HepG2 (cell line): Measurements from ENCODE around the gene LRRC8C. TPM values are rescaled to one million over a fixed set of nuclear protein-coding genes. Genes with fewer than 3 reads are reported as not detected.

Experiments used
- ATAC-seq: fragments of 200-7000 bp; cut with Tn5 transposase; 3 replicates; pipeline ENCODE4 v1.9.1; 2020; ENCODE audit warnings: mild to moderate bottlenecking, moderate library complexity
- BruUV-seq: library from RNA; stranded (reverse); fragments of 400-500 nt; replicated peaks from 2 replicates; lab custom pipeline; 2021; lab: Mats Ljungman, UMichigan
- CTCF ChIA-PET: fragments of 300-600 bp; formaldehyde crosslinking; extraction: SDS; loops from one replicate; lab custom pipeline; 2021; ENCODE audit warnings: low total read pairs, inconsistent platforms, low intra/inter-chr PET ratio; lab: Yijun Ruan, JAX
- POLR2A ChIA-PET: fragments of 350-600 bp; sonication (Branson Sonifier 250); formaldehyde crosslinking; loops from one replicate; lab custom pipeline; 2020; ENCODE audit warnings: antibody characterized with exemption, inconsistent platforms; lab: Yijun Ruan, JAX
- DNase-seq: peaks from one replicate; pipeline ENCODE4 v3.0.0-alpha.2; 2015; ENCODE audit warnings: low spot score
- FAIRE-seq: peaks from 3 replicates; lab custom pipeline; 2011; peaks lifted over from hg19 to GRCh38; lab: Jason Lieb, UNC
- H2AFZ ChIP-seq: one replicate; pipeline ENCODE4 v1.6.1; 2011; ENCODE audit warnings: low read length, inconsistent platforms
- H3K27ac ChIP-seq: fragments of 300-600 bp; 3 replicates; pipeline ENCODE4 v1.8.0; 2011; ENCODE audit warnings: mixed run types, mild to moderate bottlenecking, mixed read lengths, low read length, inconsistent platforms; ENCODE audit not compliant: insufficient read depth; ENCODE audit errors: extremely low read length
- H3K27me3 ChIP-seq, 2 experiments: fragments of 200-600 bp in 1 of 2; 2 replicates in 1 of 2; 3 replicates in 1 of 2; pipeline versions ENCODE4 v1.6.0 to v1.8.0; 2011; ENCODE audit warnings: low read length in 2 of 2, mild to moderate bottlenecking in 2 of 2, moderate library complexity in 2 of 2, inconsistent platforms in 1 of 2; ENCODE audit not compliant: insufficient read depth in 2 of 2, control insufficient read depth in 1 of 2
- H3K36me3 ChIP-seq, 2 experiments: fragments of 200-600 bp in 1 of 2; replicated peaks in 1 of 2; 2 replicates in 1 of 2; 3 replicates in 1 of 2; pipeline versions ENCODE4 v1.5.1 to v1.8.0; 2011; ENCODE audit warnings: low read length in 2 of 2, inconsistent platforms in 1 of 2; ENCODE audit not compliant: insufficient read depth in 2 of 2, control insufficient read depth in 1 of 2
- H3K4me1 ChIP-seq: 2 replicates; pipeline ENCODE4 v1.5.1; 2012; ENCODE audit warnings: low read length, inconsistent platforms; ENCODE audit not compliant: insufficient read depth
- H3K4me2 ChIP-seq: 2 replicates; pipeline ENCODE4 v1.6.0; 2011; ENCODE audit warnings: low read depth, low read length, inconsistent platforms
- H3K4me3 ChIP-seq, 3 experiments: fragments of 200-600 bp in 1 of 3; sonication (generic), shearing (Covaris generic) in 1 of 3; replicated peaks in 1 of 3; 2 replicates each; pipeline ENCODE4 v1.5.1; 2011 to 2016; ENCODE audit warnings: low read length in 3 of 3, inconsistent platforms in 2 of 3, low read depth in 2 of 3, mild to moderate bottlenecking in 2 of 3, control low read depth in 1 of 3, mixed read lengths in 1 of 3; ENCODE audit not compliant: insufficient read depth in 1 of 3
- H3K79me2 ChIP-seq: one replicate; pipeline ENCODE4 v1.6.1; 2011; ENCODE audit warnings: low read length, inconsistent platforms; ENCODE audit not compliant: insufficient read depth
- H3K9ac ChIP-seq: 2 replicates; pipeline ENCODE4 v1.6.0; 2011; ENCODE audit warnings: mild to moderate bottlenecking, low read depth, low read length, inconsistent platforms; ENCODE audit not compliant: insufficient read depth
- H3K9me3 ChIP-seq: 2 replicates; pipeline ENCODE4 v1.5.1; 2012; ENCODE audit warnings: mild to moderate bottlenecking, low read length
- H4K20me1 ChIP-seq: 2 replicates; pipeline ENCODE4 v1.6.0; 2011; ENCODE audit warnings: inconsistent platforms, mild to moderate bottlenecking, low read length, moderate library complexity; ENCODE audit not compliant: insufficient read depth
- CBX2 ChIP-seq, 2 experiments: fragments of 200-600 bp in 1 of 2; sonication (generic); formaldehyde crosslinking in 1 of 2; IDR thresholded peaks; 2 replicates each; pipeline versions ENCODE4 v1.7.0 to v1.8.1; 2018 to 2022; ENCODE audit warnings: low read depth in 2 of 2, low read length in 1 of 2, mild to moderate bottlenecking in 1 of 2, missing genetic modification reagents in 1 of 2
- GPN1 ChIP-seq: sonication (generic); formaldehyde crosslinking; IDR thresholded peaks from 2 replicates; pipeline ENCODE4 v1.5.1; 2020; ENCODE audit warnings: missing genetic modification reagents, borderline replicate concordance
- GTF3A ChIP-seq: sonication (generic); formaldehyde crosslinking; conservative IDR thresholded peaks from 2 replicates; pipeline ENCODE4 v1.4.0; 2020; ENCODE audit warnings: mild to moderate bottlenecking, missing genetic modification reagents
- HDAC2 ChIP-seq: sonication (generic); formaldehyde crosslinking; IDR thresholded peaks from 2 replicates; pipeline ENCODE4 v1.4.0; 2020; ENCODE audit warnings: missing genetic modification reagents
- KDM3A ChIP-seq: IDR thresholded peaks from 2 replicates; pipeline ENCODE4 v1.6.1; 2018; ENCODE audit warnings: low read depth, missing compliant biosample characterization
- MLLT10 ChIP-seq: sonication (generic); formaldehyde crosslinking; IDR thresholded peaks from 2 replicates; pipeline ENCODE4 v1.4.0; 2020; ENCODE audit warnings: missing genetic modification reagents
- MTERF4 ChIP-seq: sonication (generic); formaldehyde crosslinking; IDR thresholded peaks from 2 replicates; pipeline ENCODE4 v1.8.0; 2023; ENCODE audit warnings: mild to moderate bottlenecking, missing genetic modification reagents
- PLSCR1 ChIP-seq: sonication (generic); formaldehyde crosslinking; IDR thresholded peaks from 2 replicates; pipeline ENCODE4 v1.5.0; 2020; ENCODE audit warnings: missing genetic modification reagents, mild to moderate bottlenecking, borderline replicate concordance
- POGK ChIP-seq: sonication (generic); formaldehyde crosslinking; conservative IDR thresholded peaks from 2 replicates; pipeline ENCODE4 v1.8.0; 2022; ENCODE audit warnings: mild to moderate bottlenecking, moderate library complexity, missing genetic modification reagents
- ZNF44 ChIP-seq: sonication (generic); formaldehyde crosslinking; IDR thresholded peaks from 2 replicates; pipeline ENCODE4 v1.5.1; 2020; ENCODE audit warnings: mild to moderate bottlenecking, missing genetic modification reagents
- WGBS: methylation state at CpG from one replicate; pipeline ENCODE4 v1.1.6; 2017; ENCODE audit warnings: low lambda C conversion rate; 5-methylcytosine and 5-hydroxymethylcytosine counted together
- in situ Hi-C: cut with HindIII; loops from 2 replicates; pipeline ENCODE4 v1.10.0; 2017; ENCODE audit warnings: low pct_unique_long_range_greater_than_20kb; ENCODE audit not compliant: extremely low pct_ligation_motif_present
- intact Hi-C: fragments of 100-400 bp; cut with micrococcal nuclease; formaldehyde crosslinking; loops from one replicate; pipeline ENCODE4 v1.10.0; 2022; ENCODE audit not compliant: unreplicated experiment
- polyA plus RNA-seq, 8 experiments: library from polyadenylated mRNA; depleted of rRNA in 3 of 8; stranded (reverse) in 7 of 8; unstranded in 1 of 8; fragments of >200 nt; fragmentation: Illumina TruSeq in 4 of 8; extraction: Trizol in 4 of 8; gene quantifications; 2 replicates each; pipeline versions ENCODE4 v1.2.1 to v1.2.3, GENCODE V29; 2011 to 2016; ENCODE audit warnings: low read depth in 4 of 8, missing spikeins in 1 of 8, mixed read lengths in 1 of 8; ENCODE audit not compliant: insufficient read depth in 1 of 8
- total RNA-seq, 5 experiments: library from RNA; depleted of rRNA; stranded (reverse); fragments of >200 nt; fragmentation: Illumina TruSeq; extraction: Trizol; gene quantifications; 2 replicates each; pipeline ENCODE4 v1.2.3, GENCODE V29; 2016; ENCODE audit warnings: low read depth in 1 of 5

Gene LRRC8C
- total and polyA plus RNA-seq, 2 of the 13 experiments (the other 11 are each of a cell fraction or from before 2014, with no cell fraction given): 0.22 to 0.32 TPM

GRCh38 chr1:89584781-89585180 lies 48.1 kb upstream of the LRRC8C start:
- FAIRE-seq (no peak), DNase-seq (no peak), ATAC-seq (no peak)
- H4K20me1 ChIP-seq: no peaks in the 10 kb centered on the region
- ChIA-PET CTCF (no interaction called here), POLR2A (no interaction called here)
- H3K27me3 ChIP-seq: no peaks in the 10 kb centered on the region
- no peak overlapping the region for H3K27ac ChIP-seq
- H3K36me3 ChIP-seq: peaks cover 1 to 24% of the 10 kb centered on the region in 2 experiments; a peak in 3 of 5 replicates
- H3K9ac ChIP-seq: no peak overlapping the region
- in situ Hi-C loops (loop anchor here (5.0 kb wide), 1 partner anchor 52 kb away; no protein-coding TSS in a partner anchor), intact Hi-C loops (loop anchor here (10.0 kb wide), 1 partner anchor 410 kb away; the partner anchor contains the start of gene ZNF326)
- no peak overlapping the region for H2AFZ ChIP-seq
- H3K4me1 ChIP-seq: peaks cover 25% of the 10 kb centered on the region
- TF ChIP-seq POGK (CRISPR knock-in tag) (no peak), GTF3A (CRISPR knock-in tag) (no peak), HDAC2 (CRISPR knock-in tag) (no peak), KDM3A (CRISPR knock-in tag) (no peak), MLLT10 (CRISPR knock-in tag) (no peak), GPN1 (CRISPR knock-in tag) (no peak), PLSCR1 (CRISPR knock-in tag) (no peak), MTERF4 (CRISPR knock-in tag) (no peak), CBX2 (IDR thresholded peaks at IDR 0.05; ENCODE audit: low read depth, low read length) (no peak), CBX2 (CRISPR knock-in tag; IDR thresholded peaks at IDR 0.05; ENCODE audit: low read depth) (no peak), ZNF44 (no peak)
- H3K4me2 ChIP-seq: no peak overlapping the region
- 93% methylated on average over 3 of the region's 3 CpGs for WGBS
- no peak overlapping the region for H3K4me3 ChIP-seq
- BruUV-seq: no TSS peak
- H3K79me2 ChIP-seq: no peaks in the 10 kb centered on the region
- H3K9me3 ChIP-seq: no peaks in the 10 kb centered on the region
